Skin epidermis (tissue), 12 donors: ENCODE measurements around the gene FANCF.
"Not testable (repeated sequence)": the region's sequence is repeated elsewhere in the genome, so short reads cannot be mapped to it uniquely, and the experiment has no call there.

ENCODE experiments used
- H3K27ac ChIP-seq, 21 experiments: fragments of 200-600 bp; sonication (generic) in 11 of 21; one replicate each; pipeline ENCODE4 v1.5.0; 2020; ENCODE audit warnings: mild to moderate bottlenecking in 3 of 21, inconsistent platforms in 2 of 21, moderate library complexity in 2 of 21
- H3K4me3 ChIP-seq, 7 experiments: fragments of 200-600 bp; sonication (generic) in 2 of 7; one replicate each; pipeline ENCODE4 v1.5.0; 2020; ENCODE audit warnings: inconsistent platforms in 2 of 7, mild to moderate bottlenecking in 2 of 7, moderate library complexity in 1 of 7

FANCF gene, protein sequence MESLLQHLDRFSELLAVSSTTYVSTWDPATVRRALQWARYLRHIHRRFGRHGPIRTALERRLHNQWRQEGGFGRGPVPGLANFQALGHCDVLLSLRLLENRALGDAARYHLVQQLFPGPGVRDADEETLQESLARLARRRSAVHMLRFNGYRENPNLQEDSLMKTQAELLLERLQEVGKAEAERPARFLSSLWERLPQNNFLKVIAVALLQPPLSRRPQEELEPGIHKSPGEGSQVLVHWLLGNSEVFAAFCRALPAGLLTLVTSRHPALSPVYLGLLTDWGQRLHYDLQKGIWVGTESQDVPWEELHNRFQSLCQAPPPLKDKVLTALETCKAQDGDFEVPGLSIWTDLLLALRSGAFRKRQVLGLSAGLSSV

DNA sequence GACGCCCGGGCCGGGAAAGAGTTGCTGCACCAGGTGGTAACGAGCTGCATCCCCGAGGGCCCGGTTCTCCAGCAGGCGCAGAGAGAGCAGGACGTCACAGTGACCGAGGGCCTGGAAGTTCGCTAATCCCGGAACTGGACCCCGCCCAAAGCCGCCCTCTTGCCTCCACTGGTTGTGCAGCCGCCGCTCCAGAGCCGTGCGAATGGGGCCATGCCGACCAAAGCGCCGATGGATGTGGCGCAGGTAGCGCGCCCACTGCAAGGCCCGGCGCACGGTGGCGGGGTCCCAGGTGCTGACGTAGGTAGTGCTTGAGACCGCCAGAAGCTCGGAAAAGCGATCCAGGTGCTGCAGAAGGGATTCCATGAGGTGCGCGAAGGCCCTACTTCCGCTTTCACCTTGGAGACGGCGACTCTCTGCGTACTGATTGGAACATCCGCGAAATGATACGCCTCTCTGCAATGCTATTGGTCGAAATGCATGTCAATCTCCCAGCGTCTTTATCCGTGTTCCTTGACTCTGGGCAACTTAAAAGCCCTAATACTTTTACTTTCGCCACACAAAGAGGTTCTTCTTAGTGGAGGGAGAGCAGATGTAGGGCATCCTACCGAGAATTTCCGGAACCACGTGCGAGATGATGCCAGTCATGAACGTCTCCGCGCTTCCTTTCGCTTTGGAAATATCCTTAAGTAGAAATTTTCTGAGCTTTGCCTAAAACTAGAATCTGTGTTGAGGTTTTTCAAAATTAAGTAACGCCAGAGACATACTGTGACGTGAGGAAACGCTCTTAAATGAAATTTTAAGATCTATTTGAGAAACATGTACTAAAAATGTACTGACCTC, at the start of gene FANCF:
Gene FANCF, minus strand, starts transcription at position 376 of the 840 bp plus-strand sequence. Its CDS starts 13 bp downstream, at position 363.
- H3K27ac ChIP-seq: peak within 1 kb of the TSS; percentile 13 to 94 (median 91)
- H3K4me3 ChIP-seq: peak within 1 kb of the TSS; percentile 65 to 94 (median 69)

- Histone ChIP-seq H3K27ac (no peak overlapping the region), H3K4me3 (no peak overlapping the region)
Observed at GRCh38 chr11:22674470-22675439, 49.1 kb upstream of the FANCF start.

DNA sequence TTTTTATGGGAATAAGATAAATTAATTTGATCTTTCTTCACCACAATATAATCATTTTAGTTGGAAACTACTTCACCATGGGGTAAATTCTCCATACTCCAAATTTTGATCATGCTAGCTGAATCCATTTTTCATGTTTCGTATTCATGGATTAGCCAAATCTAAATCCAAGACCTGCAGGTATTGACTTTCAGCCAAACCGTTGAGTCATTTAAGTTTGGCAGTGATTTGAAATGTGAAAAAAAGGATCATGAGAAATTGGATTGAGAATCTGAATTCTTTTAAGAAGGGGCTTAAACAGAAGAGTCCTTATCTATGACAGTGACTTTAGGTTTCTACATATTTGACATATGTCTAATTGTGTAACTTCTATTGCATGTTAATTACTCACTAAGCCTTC, 46.1 kb upstream of the FANCF start:
- Histone ChIP-seq H3K4me3 (no peak overlapping the region), H3K27ac (no peak overlapping the region)

GRCh38 chr11:22670830-22671229, 45.2 kb upstream of the FANCF start:
- H3K4me3 ChIP-seq: no peak overlapping the region
- no peak overlapping the region for H3K27ac ChIP-seq

GRCh38 chr11:22669368-22669767, 43.7 kb upstream of the FANCF start:
- H3K27ac ChIP-seq: no peak overlapping the region
- no peak overlapping the region for H3K4me3 ChIP-seq

DNA sequence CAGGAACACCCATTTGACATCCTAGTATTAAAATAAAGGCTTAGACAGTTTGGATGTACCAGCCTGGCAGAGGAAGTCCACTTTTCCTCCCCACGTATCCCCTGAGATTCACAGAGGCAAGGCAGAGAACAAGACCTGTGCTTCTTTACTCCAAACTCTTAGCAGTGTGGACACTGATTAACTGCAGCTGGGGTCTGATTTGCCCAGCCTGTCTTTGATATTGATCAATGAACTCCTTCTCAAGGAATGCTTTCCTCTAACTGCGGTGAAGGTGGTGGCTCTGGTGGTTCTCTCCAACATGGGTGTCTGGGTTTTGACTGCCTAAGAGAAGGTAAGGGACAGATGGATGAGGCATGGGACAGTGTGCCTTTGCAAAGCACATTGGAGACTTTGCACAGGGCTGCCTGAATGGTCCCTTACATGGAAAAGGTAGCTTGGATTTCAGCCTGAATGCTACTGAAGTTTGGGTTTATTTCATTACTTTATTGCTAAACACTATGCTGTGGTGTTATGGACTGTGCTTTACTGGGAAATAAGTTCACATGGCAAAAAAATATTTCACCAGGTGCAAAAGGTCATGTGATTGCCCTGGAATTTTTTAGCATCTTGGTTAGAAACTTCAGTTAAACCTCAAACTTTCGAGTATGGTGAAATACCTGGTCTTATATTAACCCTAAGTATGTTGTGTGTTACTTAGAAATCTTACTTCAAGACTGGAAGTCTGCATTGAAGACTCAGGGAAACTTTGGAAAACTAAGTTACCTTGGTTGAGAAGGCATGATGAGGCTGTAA, 42.6 kb upstream of the FANCF start:
- Histone ChIP-seq H3K27ac (no peak overlapping the region), H3K4me3 (no peak overlapping the region)

GRCh38 chr11:22666688-22667439, 41.2 kb upstream of the FANCF start:
- H3K4me3 ChIP-seq: peak overlapping the region; percentile 3 to 45 (median 20)
- peak overlapping the region in 3 of 21 experiments; percentile 28 to 61 (median 55) for H3K27ac ChIP-seq

DNA sequence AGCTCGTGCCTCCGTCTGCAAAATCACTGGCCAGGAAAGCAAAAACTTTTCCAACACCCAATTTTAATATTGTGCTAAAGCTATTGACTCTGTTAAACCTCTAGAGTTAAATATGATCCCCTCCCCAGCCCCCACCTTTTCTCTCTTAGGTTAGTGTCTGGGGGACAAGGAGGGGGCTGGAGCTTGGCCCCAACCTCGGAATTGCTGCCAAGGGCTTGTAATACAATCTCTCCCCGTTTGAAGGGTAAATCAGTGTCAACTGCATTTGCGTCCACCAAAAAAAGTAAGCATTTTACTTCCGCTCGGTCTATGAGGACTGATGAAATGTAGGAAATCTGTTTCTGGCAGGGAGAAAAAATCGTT, 40.7 kb upstream of the FANCF start, which contains the start of gene GAS2:
Gene GAS2, plus strand, starts transcription at position 287 of the 363 bp plus-strand sequence. CDS start 8,259 bp downstream, outside the sequence.
- Histone ChIP-seq H3K27ac (peak within 1 kb of the TSS in 3 of 21 experiments; percentile 28 to 61 (median 55)), H3K4me3 (peak within 1 kb of the TSS; percentile 3 to 45 (median 20))

DNA sequence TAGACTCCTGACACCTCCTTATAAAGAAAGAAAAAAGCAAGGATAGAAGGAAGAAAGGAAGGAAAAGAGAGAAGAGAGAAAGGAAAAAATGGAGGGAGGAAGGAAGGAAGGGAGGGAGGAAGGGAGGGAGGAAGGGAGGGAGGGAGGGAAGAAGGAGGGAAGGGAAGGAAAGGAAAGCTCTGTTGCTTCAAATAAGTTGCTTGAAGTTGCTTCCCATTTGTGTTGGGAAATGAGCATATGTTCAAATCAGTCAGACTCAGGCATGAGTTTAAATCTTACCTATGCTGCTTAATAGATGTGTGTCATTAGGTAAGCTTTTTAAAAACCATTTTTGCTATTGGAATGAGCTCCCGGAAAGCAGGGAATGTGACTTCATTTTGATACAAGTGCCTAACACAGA, 34.2 kb upstream of the FANCF start:
- no peak overlapping the region for H3K4me3 ChIP-seq
- no peak overlapping the region for H3K27ac ChIP-seq

GRCh38 chr11:22657101-22657694, 31.6 kb upstream of the FANCF start:
- H3K27ac ChIP-seq: no peak overlapping the region
- no peak overlapping the region for H3K4me3 ChIP-seq

DNA sequence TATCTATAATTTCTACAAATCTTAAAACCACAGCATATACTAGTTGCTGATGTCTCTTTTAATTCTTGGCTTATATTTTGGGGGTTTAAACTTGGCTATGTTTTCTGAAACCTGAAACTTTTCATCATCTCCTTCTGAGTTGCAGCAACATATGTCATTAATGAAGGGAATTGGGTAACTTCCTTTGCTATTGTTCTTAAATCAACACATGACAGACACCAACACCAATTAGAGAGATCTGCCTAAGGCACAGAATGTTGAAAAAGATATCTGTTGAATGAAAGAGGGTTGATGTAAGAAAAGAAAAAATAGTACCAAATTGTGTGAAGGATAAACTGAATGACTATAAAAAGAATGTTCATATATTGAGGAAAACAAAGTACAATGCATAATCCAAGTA, 30.5 kb upstream of the FANCF start:
- Histone ChIP-seq H3K4me3 (no peak overlapping the region), H3K27ac (no peak overlapping the region)

GRCh38 chr11:22652346-22652745, 26.7 kb upstream of the FANCF start:
- H3K27ac ChIP-seq, H3K4me3 ChIP-seq: not testable (repeated sequence)

GRCh38 chr11:22641559-22641958, 15.9 kb upstream of the FANCF start:
- no peak overlapping the region for H3K27ac ChIP-seq
- H3K4me3 ChIP-seq: no peak overlapping the region

- H3K4me3 ChIP-seq: no peak overlapping the region
- no peak overlapping the region for H3K27ac ChIP-seq
Observed at GRCh38 chr11:22640862-22641261, 15.2 kb upstream of the FANCF start.

GRCh38 chr11:22635689-22636088, 10.1 kb upstream of the FANCF start:
- Histone ChIP-seq H3K27ac (no peak overlapping the region), H3K4me3 (no peak overlapping the region)

- H3K4me3 ChIP-seq: no peak overlapping the region
- H3K27ac ChIP-seq: no peak overlapping the region
Observed at GRCh38 chr11:22634897-22635629, 9.4 kb upstream of the FANCF start.

DNA sequence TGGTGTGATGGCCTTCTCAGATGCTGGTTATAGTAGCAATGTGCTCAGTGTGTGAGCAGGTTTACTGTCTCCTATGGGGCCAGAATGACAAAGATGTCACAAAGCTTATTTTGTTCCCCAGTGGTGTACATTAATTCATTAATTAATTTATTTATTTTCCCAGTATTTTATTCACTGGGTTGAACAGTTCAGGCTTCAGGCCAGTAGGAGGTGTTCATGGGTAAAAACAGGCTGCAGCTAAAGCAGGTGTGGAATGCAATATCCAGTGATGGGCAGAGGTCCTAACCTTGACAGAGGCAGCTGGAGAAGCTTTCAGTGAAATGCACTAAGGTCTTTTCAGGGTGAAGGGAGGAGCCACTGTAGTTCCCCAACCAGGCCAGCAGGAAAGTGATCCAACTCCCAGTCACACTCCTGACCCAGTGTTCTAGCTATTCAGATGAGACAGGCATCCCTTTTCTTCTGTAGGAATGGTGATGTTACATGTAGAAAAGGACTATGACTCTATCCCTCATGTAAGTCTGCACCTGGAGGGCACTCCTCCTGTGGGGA, 7.8 kb upstream of the FANCF start:
- no peak overlapping the region for H3K27ac ChIP-seq
- H3K4me3 ChIP-seq: no peak overlapping the region
